Esophagus (tissue), 2 donors: ENCODE measurements around the gene THSD7A. TPM values are rescaled to one million over a fixed set of nuclear protein-coding genes. Genes with fewer than 3 reads are reported as not detected.

ENCODE experiments used
- H3K27ac ChIP-seq, 2 donors: one replicate each; pipeline ENCODE4 v1.5.1; 2013; ENCODE audit warnings: low read depth in 2 of 2, mild to moderate bottlenecking in 2 of 2, inconsistent platforms in 1 of 2, low read length in 1 of 2, moderate library complexity in 1 of 2
- H3K27me3 ChIP-seq, 2 donors: one replicate each; pipeline ENCODE4 v1.6.1; 2013; ENCODE audit warnings: low read length in 2 of 2, control low read depth in 1 of 2, mild to moderate bottlenecking in 1 of 2; ENCODE audit not compliant: insufficient read depth in 2 of 2, control insufficient read depth in 1 of 2
- H3K36me3 ChIP-seq, 2 donors: one replicate each; pipeline ENCODE4 v1.6.1; 2013; ENCODE audit warnings: low read length in 1 of 2; ENCODE audit not compliant: control insufficient read depth in 2 of 2, insufficient read depth in 2 of 2
- H3K4me1 ChIP-seq, 2 donors: one replicate each; pipeline ENCODE4 v1.6.1; 2013; ENCODE audit warnings: low read length in 1 of 2; ENCODE audit not compliant: control insufficient read depth in 2 of 2, insufficient read depth in 2 of 2
- H3K4me3 ChIP-seq, 2 donors: one replicate each; pipeline ENCODE4 v1.5.1; 2013; ENCODE audit warnings: low read length in 2 of 2, mild to moderate bottlenecking in 2 of 2, low read depth in 1 of 2, moderate library complexity in 1 of 2
- H3K9me3 ChIP-seq, 2 donors: one replicate each; pipeline ENCODE4 v1.6.1; 2013; ENCODE audit warnings: mild to moderate bottlenecking in 2 of 2, low read depth in 1 of 2, low read length in 1 of 2, moderate library complexity in 1 of 2; ENCODE audit not compliant: control insufficient read depth in 2 of 2, insufficient read depth in 1 of 2
- WGBS, 2 donors: extraction: QIAGEN DNeasy Blood & Tissue Kit; methylation state at CpG; one replicate each; pipeline ENCODE4 v1.1.7; 2013; 5-methylcytosine and 5-hydroxymethylcytosine counted together
- polyA plus RNA-seq, 2 donors: library from polyadenylated mRNA; stranded (reverse); fragments of 200-250 nt; gene quantifications; one replicate each; pipeline ENCODE4 v1.2.3, GENCODE V29; 2013
- donor health status: healthy with polysubstance abuse.
- donor health status: Bipolar disorder and iron deficiency.

Gene THSD7A
- polyA plus RNA-seq, 2 donors = 0.18 to 0.20 TPM

DNA sequence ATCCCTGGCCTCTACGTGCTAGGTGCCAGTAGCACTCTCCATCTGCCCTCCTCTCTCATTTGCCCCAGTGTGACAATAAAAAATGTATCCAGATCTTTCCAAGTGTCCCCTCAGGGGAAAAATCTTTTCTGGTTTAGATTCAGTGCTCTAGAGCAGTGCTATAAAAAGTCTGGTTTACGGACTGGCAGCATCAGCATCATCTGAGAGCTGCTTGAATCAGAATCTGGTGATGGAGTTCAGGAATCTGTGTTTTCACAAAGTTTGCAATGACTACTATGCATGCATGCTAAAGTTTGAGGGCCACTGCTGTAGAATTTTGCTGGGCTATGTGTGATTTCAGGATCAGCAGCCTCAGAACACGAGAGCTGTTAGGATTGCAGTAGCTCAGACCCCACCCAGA lies 501.8 kb downstream of the THSD7A start:
- 75 to 80% methylated on average over 3 of the region's 3 CpGs for WGBS, 2 donors
- Histone ChIP-seq H3K36me3 (no peaks in the 10 kb centered on the region), H3K4me1 (no peaks in the 10 kb centered on the region), H3K27ac (no peak overlapping the region), H3K27me3 (no peaks in the 10 kb centered on the region), H3K4me3 (no peak overlapping the region), H3K9me3 (no peaks in the 10 kb centered on the region)

DNA sequence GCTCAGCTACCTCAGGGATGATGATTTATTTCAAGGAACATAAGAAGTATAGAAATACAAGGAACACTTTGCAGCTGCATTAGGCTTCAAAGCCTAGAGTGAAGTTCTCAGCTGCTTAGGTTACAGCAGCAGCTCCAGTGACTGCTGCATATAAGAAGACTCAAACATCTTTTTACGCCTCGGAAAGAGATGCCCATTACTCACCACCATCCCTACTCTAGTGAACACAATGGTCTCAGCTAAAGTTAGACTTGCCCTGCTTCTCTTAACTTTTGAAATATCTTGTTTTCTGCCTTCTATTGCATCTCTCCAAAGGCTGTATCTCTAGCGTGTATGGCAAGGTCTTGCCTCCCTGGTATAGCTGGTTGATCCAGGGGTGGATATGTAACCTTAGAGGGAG lies 502.4 kb downstream of the THSD7A start:
- no peak overlapping the region for H3K4me3 ChIP-seq
- H3K27me3 ChIP-seq = no peaks in the 10 kb centered on the region
- 85 to 89% methylated on average over 3 of the region's 3 CpGs for WGBS, 2 donors
- H3K4me1 ChIP-seq = no peaks in the 10 kb centered on the region
- no peak overlapping the region for H3K27ac ChIP-seq
- H3K36me3 ChIP-seq = no peaks in the 10 kb centered on the region
- no peaks in the 10 kb centered on the region for H3K9me3 ChIP-seq

DNA sequence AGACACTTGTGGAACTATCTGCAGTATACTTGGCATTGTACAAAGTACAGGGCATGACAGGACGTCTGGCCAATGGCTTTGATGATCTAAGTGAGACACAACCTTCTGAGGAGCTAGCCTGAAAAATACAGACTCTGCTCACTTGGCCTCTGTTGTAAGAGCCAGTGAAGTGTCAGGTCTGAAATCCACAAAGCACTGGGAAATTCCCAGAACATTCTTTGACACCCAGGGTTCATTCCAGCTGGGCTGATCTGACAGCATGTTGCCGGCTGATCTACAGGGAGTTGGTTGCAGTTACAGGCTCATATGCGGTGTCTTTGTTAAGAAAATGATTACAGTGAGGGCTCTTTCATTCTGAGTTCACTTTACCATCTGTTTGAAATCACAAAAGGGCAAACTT lies 503.7 kb downstream of the THSD7A start:
- no peaks in the 10 kb centered on the region for H3K36me3 ChIP-seq
- no peaks in the 10 kb centered on the region for H3K9me3 ChIP-seq
- H3K27ac ChIP-seq = no peak overlapping the region
- H3K27me3 ChIP-seq = no peaks in the 10 kb centered on the region
- H3K4me3 ChIP-seq = no peak overlapping the region
- 18 to 29% methylated on average over 3 of the region's 3 CpGs for WGBS, 2 donors
- H3K4me1 ChIP-seq = no peaks in the 10 kb centered on the region

DNA sequence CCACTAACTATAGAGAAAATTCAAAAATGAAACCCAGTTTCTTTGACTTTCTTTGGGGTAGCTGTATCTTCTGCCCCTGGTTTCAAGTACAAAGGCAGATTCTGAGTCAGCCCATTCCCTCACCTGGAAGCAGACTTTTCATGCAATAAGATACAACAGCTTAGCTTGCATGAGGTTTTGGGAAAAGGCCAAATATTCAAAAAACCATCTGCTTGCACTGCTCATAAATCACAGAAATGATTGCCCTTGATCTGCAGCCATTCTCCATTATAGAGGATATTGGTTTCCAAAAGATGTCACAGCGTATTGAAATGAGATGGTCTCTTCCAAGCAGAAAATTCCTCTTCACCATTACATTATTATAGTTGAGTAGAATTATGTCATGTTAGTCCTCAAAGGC lies 504.4 kb downstream of the THSD7A start:
- H3K4me1 ChIP-seq = no peaks in the 10 kb centered on the region
- no peaks in the 10 kb centered on the region for H3K27me3 ChIP-seq
- no peaks in the 10 kb centered on the region for H3K36me3 ChIP-seq
- 72 to 84% methylated on average over 1 of the region's 1 CpG for WGBS, 2 donors
- no peak overlapping the region for H3K27ac ChIP-seq
- no peaks in the 10 kb centered on the region for H3K9me3 ChIP-seq
- no peak overlapping the region for H3K4me3 ChIP-seq
